Measurements from ENCODE around the gene ADAM11. TPM values are rescaled to one million over a fixed set of nuclear protein-coding genes. Genes with fewer than 3 reads are reported as not detected.

Gene ADAM11
- polyA plus RNA-seq, 4 donors = 0.15 to 0.62 TPM; not detected in 2

GRCh38 chr17:44827863-44828262 lies 69.1 kb downstream of the ADAM11 start:
- Histone ChIP-seq H3K9me3 (ENCODE audit: control insufficient read depth in 2 of 2, insufficient read depth in 1 of 2, low read depth in 1 of 2, low read length in 1 of 2) (no peaks in the 10 kb centered on the region), H3K36me3 (ENCODE audit: control insufficient read depth in 3 of 3, insufficient read depth in 2 of 3, low read depth in 1 of 3, low read length in 3 of 3) (no peaks in the 10 kb centered on the region), H3K4me1 (ENCODE audit: control insufficient read depth in 3 of 3, insufficient read depth in 2 of 3, low read depth in 1 of 3, low read length in 2 of 3) (peaks cover 0 to 4% (median 0%) of the 10 kb centered on the region in 3 donors), H3K27me3 (ENCODE audit: control insufficient read depth in 3 of 3, insufficient read depth in 3 of 3, low read length in 3 of 3) (peaks cover 8 to 37% (median 16%) of the 10 kb centered on the region in 3 donors), H3K27ac (ENCODE audit: low read depth in 1 of 3, low read length in 2 of 3) (no peak overlapping the region), H3K4me3 (ENCODE audit: low read depth in 1 of 3, low read length in 3 of 3) (no peak overlapping the region)
- FAIRE-seq (no peak), DNase-seq (no peak)
- 71 to 86% (median 76%) methylated on average over 1 of the region's 1 CpG for WGBS, 3 donors

GRCh38 chr17:44828919-44829522 lies 70.2 kb downstream of the ADAM11 start:
- 2 to 5% (median 3%) methylated on average over 21 of the region's 21 CpGs for WGBS, 3 donors
- peak in 1 of 2 donors; percentile 59 for DNase-seq
- Histone ChIP-seq H3K9me3 (ENCODE audit: control insufficient read depth in 2 of 2, insufficient read depth in 1 of 2, low read depth in 1 of 2, low read length in 1 of 2) (no peaks in the 10 kb centered on the region), H3K4me3 (ENCODE audit: low read depth in 1 of 3, low read length in 3 of 3) (peak overlapping the region; percentile 46 to 67 (median 62)), H3K27ac (ENCODE audit: low read depth in 1 of 3, low read length in 2 of 3) (peak overlapping the region in 2 of 3 donors; percentile 66 to 77), H3K27me3 (ENCODE audit: control insufficient read depth in 3 of 3, insufficient read depth in 3 of 3, low read length in 3 of 3) (peaks cover 8 to 39% (median 16%) of the 10 kb centered on the region in 3 donors), H3K4me1 (ENCODE audit: control insufficient read depth in 3 of 3, insufficient read depth in 2 of 3, low read depth in 1 of 3, low read length in 2 of 3) (peaks cover 0 to 4% (median 0%) of the 10 kb centered on the region in 3 donors), H3K36me3 (ENCODE audit: control insufficient read depth in 3 of 3, insufficient read depth in 2 of 3, low read depth in 1 of 3, low read length in 3 of 3) (no peaks in the 10 kb centered on the region)
- FAIRE-seq = no peak

GRCh38 chr17:44829523-44830358 lies 71.0 kb downstream of the ADAM11 start, which contains the start of gene GJC1:
TSS of gene GJC1 (minus strand) at chr17:44830287. CDS start at chr17:44805817, 24,470 bp downstream.
- FAIRE-seq (no peak), DNase-seq (peak in 1 of 2 donors; percentile 50)
- peaks cover 8 to 40% (median 16%) of the 10 kb centered on the region in 3 donors for H3K27me3 ChIP-seq (ENCODE audit: control insufficient read depth in 3 of 3, insufficient read depth in 3 of 3, low read length in 3 of 3)
- H3K9me3 ChIP-seq (ENCODE audit: control insufficient read depth in 2 of 2, insufficient read depth in 1 of 2, low read depth in 1 of 2, low read length in 1 of 2) = no peaks in the 10 kb centered on the region
- H3K27ac ChIP-seq (ENCODE audit: low read depth in 1 of 3, low read length in 2 of 3) = peak within 1 kb of the TSS in 2 of 3 donors; percentile 66 to 77
- H3K4me3 ChIP-seq (ENCODE audit: low read depth in 1 of 3, low read length in 3 of 3) = peak within 1 kb of the TSS; percentile 46 to 67 (median 62)
- H3K4me1 ChIP-seq (ENCODE audit: control insufficient read depth in 3 of 3, insufficient read depth in 2 of 3, low read depth in 1 of 3, low read length in 2 of 3) = peaks cover 0 to 4% (median 0%) of the 10 kb centered on the region in 3 donors
- no peaks in the 10 kb centered on the region for H3K36me3 ChIP-seq (ENCODE audit: control insufficient read depth in 3 of 3, insufficient read depth in 2 of 3, low read depth in 1 of 3, low read length in 3 of 3)
- 0 to 1% (median 1%) methylated on average over 62 to 123 of the region's 123 CpGs for WGBS, 3 donors

- no peak for DNase-seq
- H3K27ac ChIP-seq (ENCODE audit: low read depth in 1 of 3, low read length in 2 of 3) = peak overlapping the region in 2 of 3 donors; percentile 54 to 57
- H3K9me3 ChIP-seq (ENCODE audit: control insufficient read depth in 2 of 2, insufficient read depth in 1 of 2, low read depth in 1 of 2, low read length in 1 of 2) = no peaks in the 10 kb centered on the region
- WGBS, 3 donors = 2 to 4% (median 3%) methylated on average over 48 to 58 of the region's 58 CpGs
- H3K27me3 ChIP-seq (ENCODE audit: control insufficient read depth in 3 of 3, insufficient read depth in 3 of 3, low read length in 3 of 3) = peaks cover 8 to 40% (median 16%) of the 10 kb centered on the region in 3 donors
- peak overlapping the region; percentile 41 to 67 (median 46) for H3K4me3 ChIP-seq (ENCODE audit: low read depth in 1 of 3, low read length in 3 of 3)
- peaks cover 0 to 4% (median 0%) of the 10 kb centered on the region in 3 donors for H3K4me1 ChIP-seq (ENCODE audit: control insufficient read depth in 3 of 3, insufficient read depth in 2 of 3, low read depth in 1 of 3, low read length in 2 of 3)
- no peak for FAIRE-seq
- no peaks in the 10 kb centered on the region for H3K36me3 ChIP-seq (ENCODE audit: control insufficient read depth in 3 of 3, insufficient read depth in 2 of 3, low read depth in 1 of 3, low read length in 3 of 3)
Measured at GRCh38 chr17:44830359-44831288, 71.8 kb downstream of the ADAM11 start.

- FAIRE-seq = no peak
- Histone ChIP-seq H3K36me3 (ENCODE audit: control insufficient read depth in 3 of 3, insufficient read depth in 2 of 3, low read depth in 1 of 3, low read length in 3 of 3) (no peaks in the 10 kb centered on the region), H3K9me3 (ENCODE audit: control insufficient read depth in 2 of 2, insufficient read depth in 1 of 2, low read depth in 1 of 2, low read length in 1 of 2) (no peaks in the 10 kb centered on the region), H3K4me1 (ENCODE audit: control insufficient read depth in 3 of 3, insufficient read depth in 2 of 3, low read depth in 1 of 3, low read length in 2 of 3) (peaks cover 0 to 4% (median 0%) of the 10 kb centered on the region in 3 donors), H3K27me3 (ENCODE audit: control insufficient read depth in 3 of 3, insufficient read depth in 3 of 3, low read length in 3 of 3) (peaks cover 8 to 40% (median 16%) of the 10 kb centered on the region in 3 donors), H3K4me3 (ENCODE audit: low read depth in 1 of 3, low read length in 3 of 3) (no peak overlapping the region), H3K27ac (ENCODE audit: low read depth in 1 of 3, low read length in 2 of 3) (no peak overlapping the region)
- WGBS, 3 donors = 63 to 74% (median 70%) methylated on average over 12 of the region's 12 CpGs
- no peak for DNase-seq
Measured at GRCh38 chr17:44831371-44831770, 72.6 kb downstream of the ADAM11 start.

Other genes with a start within 250 kb of the ADAM11 start
- 1 to 10 TPM in 1 of 4 donors, under 1 TPM in 1, not detected in 2; 0.79 to 3.1 TPM for gene FZD2, start 201.5 kb upstream of the ADAM11 start, polyA plus RNA-seq
- under 1 TPM in 2 of 4 donors, not detected in 2; 0.06 to 0.59 TPM for gene MEIOC, start 102.5 kb upstream of the ADAM11 start, polyA plus RNA-seq
- gene CCDC43, start 69.2 kb upstream of the ADAM11 start, polyA plus RNA-seq = 10 to 100 TPM in 3 of 4 donors, 1 to 10 TPM in 1; 8.1 to 26.0 (median 15.9) TPM
- gene DBF4B, start 50.3 kb upstream of the ADAM11 start, polyA plus RNA-seq = 1 to 10 TPM in 3 of 4 donors, under 1 TPM in 1; 0.54 to 9.1 (median 3.1) TPM
- 1 to 10 TPM in 2 of 4 donors, not detected in 2; 3.2 to 4.7 TPM for gene GJC1, start 71.3 kb downstream of the ADAM11 start, polyA plus RNA-seq
- 1 to 10 TPM in 3 of 4 donors, not detected in 1; 1.2 to 6.5 (median 1.5) TPM for gene HIGD1B, start 88.9 kb downstream of the ADAM11 start, polyA plus RNA-seq
- 10 to 100 TPM; 19.9 to 71.2 (median 33.8) TPM for gene EFTUD2, start 140.5 kb downstream of the ADAM11 start, polyA plus RNA-seq
- 1 to 10 TPM in 1 of 4 donors, under 1 TPM in 2, not detected in 1; 0.32 to 1.3 (median 0.45) TPM for gene GFAP, start 156.5 kb downstream of the ADAM11 start, polyA plus RNA-seq
- gene KIF18B, start 188.8 kb downstream of the ADAM11 start, polyA plus RNA-seq = 1 to 10 TPM in 2 of 4 donors, under 1 TPM in 2; 0.27 to 9.5 (median 3.8) TPM
- gene C1QL1, start 209.3 kb downstream of the ADAM11 start, polyA plus RNA-seq = 1 to 10 TPM in 3 of 4 donors, not detected in 1; 1.3 to 5.4 (median 2.6) TPM